HepG2 (cell line): ENCODE results near the gene CHEK2. TPM values are rescaled to one million over a fixed set of nuclear protein-coding genes. Genes with fewer than 3 reads are reported as not detected.

Experiments used
- AGO1 ChIP-seq: fragments of 200-400 bp; formaldehyde crosslinking; IDR thresholded peaks from 2 replicates; pipeline ENCODE4 v1.6.1; 2017; ENCODE audit warnings: mild to moderate bottlenecking, low read depth, low read length, moderate library complexity; ENCODE audit not compliant: poor library complexity, severe bottlenecking
- FOXM1 ChIP-seq: sonication (generic); formaldehyde crosslinking; IDR thresholded peaks from 2 replicates; pipeline ENCODE4 v1.5.0; 2020; ENCODE audit warnings: missing genetic modification reagents
- GATAD2A ChIP-seq: IDR thresholded peaks from 2 replicates; pipeline ENCODE4 v1.6.1; 2016
- HIVEP1 ChIP-seq: sonication (generic); formaldehyde crosslinking; IDR thresholded peaks from 2 replicates; pipeline ENCODE4 v1.4.0; 2020; ENCODE audit warnings: mild to moderate bottlenecking, missing genetic modification reagents
- HOXD1 ChIP-seq: sonication (generic); formaldehyde crosslinking; IDR thresholded peaks from 2 replicates; pipeline ENCODE4 v1.5.0; 2020; ENCODE audit warnings: missing genetic modification reagents
- ISX ChIP-seq: sonication (generic); formaldehyde crosslinking; conservative IDR thresholded peaks from 2 replicates; pipeline ENCODE4 v1.5.0; 2020; ENCODE audit warnings: missing genetic modification reagents
- KDM2A ChIP-seq: sonication (generic); formaldehyde crosslinking; IDR thresholded peaks from 2 replicates; pipeline ENCODE4 v1.4.0; 2020; ENCODE audit warnings: low read depth, missing genetic modification reagents, borderline replicate concordance
- NKX3-1 ChIP-seq: sonication (generic); formaldehyde crosslinking; IDR thresholded peaks from 2 replicates; pipeline ENCODE4 v1.5.0; 2020; ENCODE audit warnings: missing genetic modification reagents
- PHF20 ChIP-seq: sonication (generic); formaldehyde crosslinking; IDR thresholded peaks from 2 replicates; pipeline ENCODE4 v1.5.0; 2020; ENCODE audit warnings: mild to moderate bottlenecking, missing genetic modification reagents
- PTBP1 ChIP-seq: fragments of 200-400 bp; formaldehyde crosslinking; IDR thresholded peaks from 2 replicates; pipeline ENCODE4 v1.6.1; 2018; ENCODE audit warnings: low read length, low read depth; ENCODE audit not compliant: poor library complexity, severe bottlenecking
- RELA ChIP-seq: sonication (generic); formaldehyde crosslinking; IDR thresholded peaks from 2 replicates; pipeline ENCODE4 v1.4.0; 2020; ENCODE audit warnings: missing genetic modification reagents
- RXRA ChIP-seq: sonication (generic); formaldehyde crosslinking; IDR thresholded peaks from 2 replicates; pipeline ENCODE4 v1.5.1; 2020; ENCODE audit warnings: missing genetic modification reagents
- SRY ChIP-seq: sonication (generic); formaldehyde crosslinking; IDR thresholded peaks from 2 replicates; pipeline ENCODE4 v1.8.0; 2022; ENCODE audit warnings: mild to moderate bottlenecking, missing genetic modification reagents
- TAF1 ChIP-seq: sonication (generic); formaldehyde crosslinking; IDR thresholded peaks from 2 replicates; pipeline ENCODE4 v1.4.0; 2020; ENCODE audit warnings: missing genetic modification reagents
- U2AF1 ChIP-seq: fragments of 200-400 bp; formaldehyde crosslinking; optimal IDR thresholded peaks from 2 replicates; pipeline ENCODE3; 2017; ENCODE audit warnings: mild to moderate bottlenecking, low read depth, low read length
- ZFYVE20 ChIP-seq: sonication (generic); formaldehyde crosslinking; IDR thresholded peaks from 2 replicates; pipeline ENCODE4 v1.8.0; 2023; ENCODE audit warnings: low read depth, mild to moderate bottlenecking, moderate library complexity, missing genetic modification reagents, borderline replicate concordance
- ZNF121 ChIP-seq: sonication (generic); formaldehyde crosslinking; IDR thresholded peaks from 2 replicates; pipeline ENCODE4 v1.5.0; 2020; ENCODE audit warnings: mild to moderate bottlenecking, missing genetic modification reagents
- ZNF598 ChIP-seq: sonication (generic); formaldehyde crosslinking; IDR thresholded peaks from 2 replicates; pipeline ENCODE4 v1.5.1; 2020; ENCODE audit warnings: mild to moderate bottlenecking, missing genetic modification reagents, borderline replicate concordance
- ZNF629 ChIP-seq: sonication (generic); formaldehyde crosslinking; conservative IDR thresholded peaks from 2 replicates; pipeline ENCODE4 v1.5.0; 2020; ENCODE audit warnings: missing genetic modification reagents
- polyA plus RNA-seq, 8 experiments: library from polyadenylated mRNA; depleted of rRNA in 3 of 8; stranded (reverse) in 7 of 8; unstranded in 1 of 8; fragments of >200 nt; fragmentation: Illumina TruSeq in 4 of 8; extraction: Trizol in 4 of 8; gene quantifications; 2 replicates each; pipeline versions ENCODE4 v1.2.1 to v1.2.3, GENCODE V29; 2011 to 2016; ENCODE audit warnings: low read depth in 4 of 8, missing spikeins in 1 of 8, mixed read lengths in 1 of 8; ENCODE audit not compliant: insufficient read depth in 1 of 8
- total RNA-seq, 5 experiments: library from RNA; depleted of rRNA; stranded (reverse); fragments of >200 nt; fragmentation: Illumina TruSeq; extraction: Trizol; gene quantifications; 2 replicates each; pipeline ENCODE4 v1.2.3, GENCODE V29; 2016; ENCODE audit warnings: low read depth in 1 of 5
- TF ChIP-seq, protein P1 (sequence below): sonication (generic); formaldehyde crosslinking; conservative IDR thresholded peaks from 2 replicates; pipeline ENCODE4 v1.4.0; 2020; ENCODE audit warnings: mild to moderate bottlenecking, missing genetic modification reagents, moderate library complexity
- TF ChIP-seq, protein P2 (sequence below): sonication (generic); formaldehyde crosslinking; IDR thresholded peaks from 2 replicates; pipeline ENCODE4 v1.5.0; 2020; ENCODE audit warnings: missing genetic modification reagents
- TF ChIP-seq, protein P3 (sequence below): sonication (generic); formaldehyde crosslinking; IDR thresholded peaks from 2 replicates; pipeline ENCODE4 v1.8.0; 2022; ENCODE audit warnings: missing genetic modification reagents, mild to moderate bottlenecking, moderate library complexity, borderline replicate concordance
- TF ChIP-seq, protein P4 (sequence below): IDR thresholded peaks from 2 replicates; pipeline ENCODE4 v1.6.1; 2016; ENCODE audit warnings: missing biosample characterization, missing genetic modification reagents, low read depth

CHEK2 gene
- total and polyA plus RNA-seq, 2 of the 13 experiments (the other 11 are each of a cell fraction or from before 2014, with no cell fraction given), result 27.0 to 40.5 TPM

DNA sequence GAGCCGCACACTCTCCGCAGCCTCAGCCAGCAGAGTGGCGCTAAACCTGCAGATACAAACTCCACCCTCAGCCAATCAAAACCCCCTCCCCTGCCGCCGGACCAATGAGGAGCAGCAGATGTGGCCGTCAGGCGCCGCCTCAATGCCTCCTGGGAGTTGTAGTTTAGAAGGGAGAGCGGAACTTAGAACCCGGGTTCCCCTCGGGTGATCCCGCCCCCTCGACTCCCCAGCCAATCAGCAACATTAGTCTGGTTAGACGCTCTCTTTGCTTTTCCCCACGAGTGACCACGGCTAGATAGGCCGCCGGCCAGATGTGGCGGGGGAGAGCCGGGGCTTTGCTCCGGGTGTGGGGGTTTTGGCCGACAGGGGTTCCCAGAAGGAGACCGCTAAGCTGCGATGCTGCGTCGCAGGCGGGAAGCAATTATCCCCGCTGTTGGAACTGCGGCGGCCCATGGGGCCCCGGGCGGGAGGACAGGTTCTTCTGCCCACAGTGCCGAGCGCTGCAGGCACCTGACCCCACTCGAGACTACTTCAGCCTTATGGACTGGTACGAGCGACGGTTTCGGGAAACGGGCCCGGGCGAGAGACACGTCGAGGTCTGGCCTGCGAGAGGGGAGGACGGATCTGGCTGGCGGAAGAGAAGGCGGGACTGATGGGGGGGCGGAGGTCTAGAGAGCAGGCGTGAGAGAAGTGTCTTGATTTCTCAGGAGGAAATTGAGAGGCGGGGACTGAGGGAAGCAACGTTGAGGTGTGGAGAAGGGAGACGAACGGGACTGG is at the start of gene CHEK2, which contains the start of gene HSCB (continued):
- TF ChIP-seq, protein P1, sequence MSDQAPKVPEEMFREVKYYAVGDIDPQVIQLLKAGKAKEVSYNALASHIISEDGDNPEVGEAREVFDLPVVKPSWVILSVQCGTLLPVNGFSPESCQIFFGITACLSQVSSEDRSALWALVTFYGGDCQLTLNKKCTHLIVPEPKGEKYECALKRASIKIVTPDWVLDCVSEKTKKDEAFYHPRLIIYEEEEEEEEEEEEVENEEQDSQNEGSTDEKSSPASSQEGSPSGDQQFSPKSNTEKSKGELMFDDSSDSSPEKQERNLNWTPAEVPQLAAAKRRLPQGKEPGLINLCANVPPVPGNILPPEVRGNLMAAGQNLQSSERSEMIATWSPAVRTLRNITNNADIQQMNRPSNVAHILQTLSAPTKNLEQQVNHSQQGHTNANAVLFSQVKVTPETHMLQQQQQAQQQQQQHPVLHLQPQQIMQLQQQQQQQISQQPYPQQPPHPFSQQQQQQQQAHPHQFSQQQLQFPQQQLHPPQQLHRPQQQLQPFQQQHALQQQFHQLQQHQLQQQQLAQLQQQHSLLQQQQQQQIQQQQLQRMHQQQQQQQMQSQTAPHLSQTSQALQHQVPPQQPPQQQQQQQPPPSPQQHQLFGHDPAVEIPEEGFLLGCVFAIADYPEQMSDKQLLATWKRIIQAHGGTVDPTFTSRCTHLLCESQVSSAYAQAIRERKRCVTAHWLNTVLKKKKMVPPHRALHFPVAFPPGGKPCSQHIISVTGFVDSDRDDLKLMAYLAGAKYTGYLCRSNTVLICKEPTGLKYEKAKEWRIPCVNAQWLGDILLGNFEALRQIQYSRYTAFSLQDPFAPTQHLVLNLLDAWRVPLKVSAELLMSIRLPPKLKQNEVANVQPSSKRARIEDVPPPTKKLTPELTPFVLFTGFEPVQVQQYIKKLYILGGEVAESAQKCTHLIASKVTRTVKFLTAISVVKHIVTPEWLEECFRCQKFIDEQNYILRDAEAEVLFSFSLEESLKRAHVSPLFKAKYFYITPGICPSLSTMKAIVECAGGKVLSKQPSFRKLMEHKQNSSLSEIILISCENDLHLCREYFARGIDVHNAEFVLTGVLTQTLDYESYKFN, result peak; percentile 51
- TF ChIP-seq ZNF629 (no peak), PHF20 (CRISPR knock-in tag) (peak; percentile 50; the same call in 1 of the 2 replicates), RXRA (CRISPR knock-in tag) (peak; percentile 41; the same call in 1 of the 2 replicates), ZNF598 (0 out of 2 replicates have a peak, but pooled peaks have one; percentile 82), ZFYVE20 (no peak), U2AF1 (no peak), GATAD2A (CRISPR knock-in tag) (no peak; the same call in 1 of the 2 replicates), HIVEP1 (CRISPR knock-in tag) (peak; percentile 83), KDM2A (CRISPR knock-in tag) (peak; percentile 52; the same call in 1 of the 2 replicates), ISX (no peak), SRY (0 out of 2 replicates have a peak, but pooled peaks have one; percentile 41), TAF1 (peak; percentile 58; the same call in 1 of the 2 replicates), AGO1 (no peak), RELA (CRISPR knock-in tag) (no peak), PTBP1 (no peak), ZNF121 (no peak), HOXD1 (CRISPR knock-in tag) (no peak), NKX3-1 (CRISPR knock-in tag) (no peak), FOXM1 (CRISPR knock-in tag) (no peak; the same call in 1 of the 2 replicates)
- TF ChIP-seq, protein P2, sequence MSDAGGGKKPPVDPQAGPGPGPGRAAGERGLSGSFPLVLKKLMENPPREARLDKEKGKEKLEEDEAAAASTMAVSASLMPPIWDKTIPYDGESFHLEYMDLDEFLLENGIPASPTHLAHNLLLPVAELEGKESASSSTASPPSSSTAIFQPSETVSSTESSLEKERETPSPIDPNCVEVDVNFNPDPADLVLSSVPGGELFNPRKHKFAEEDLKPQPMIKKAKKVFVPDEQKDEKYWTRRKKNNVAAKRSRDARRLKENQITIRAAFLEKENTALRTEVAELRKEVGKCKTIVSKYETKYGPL, result no peak
- TF ChIP-seq, protein P3, sequence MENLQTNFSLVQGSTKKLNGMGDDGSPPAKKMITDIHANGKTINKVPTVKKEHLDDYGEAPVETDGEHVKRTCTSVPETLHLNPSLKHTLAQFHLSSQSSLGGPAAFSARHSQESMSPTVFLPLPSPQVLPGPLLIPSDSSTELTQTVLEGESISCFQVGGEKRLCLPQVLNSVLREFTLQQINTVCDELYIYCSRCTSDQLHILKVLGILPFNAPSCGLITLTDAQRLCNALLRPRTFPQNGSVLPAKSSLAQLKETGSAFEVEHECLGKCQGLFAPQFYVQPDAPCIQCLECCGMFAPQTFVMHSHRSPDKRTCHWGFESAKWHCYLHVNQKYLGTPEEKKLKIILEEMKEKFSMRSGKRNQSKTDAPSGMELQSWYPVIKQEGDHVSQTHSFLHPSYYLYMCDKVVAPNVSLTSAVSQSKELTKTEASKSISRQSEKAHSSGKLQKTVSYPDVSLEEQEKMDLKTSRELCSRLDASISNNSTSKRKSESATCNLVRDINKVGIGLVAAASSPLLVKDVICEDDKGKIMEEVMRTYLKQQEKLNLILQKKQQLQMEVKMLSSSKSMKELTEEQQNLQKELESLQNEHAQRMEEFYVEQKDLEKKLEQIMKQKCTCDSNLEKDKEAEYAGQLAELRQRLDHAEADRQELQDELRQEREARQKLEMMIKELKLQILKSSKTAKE (CRISPR knock-in tag), result no peak
- TF ChIP-seq, protein P4, sequence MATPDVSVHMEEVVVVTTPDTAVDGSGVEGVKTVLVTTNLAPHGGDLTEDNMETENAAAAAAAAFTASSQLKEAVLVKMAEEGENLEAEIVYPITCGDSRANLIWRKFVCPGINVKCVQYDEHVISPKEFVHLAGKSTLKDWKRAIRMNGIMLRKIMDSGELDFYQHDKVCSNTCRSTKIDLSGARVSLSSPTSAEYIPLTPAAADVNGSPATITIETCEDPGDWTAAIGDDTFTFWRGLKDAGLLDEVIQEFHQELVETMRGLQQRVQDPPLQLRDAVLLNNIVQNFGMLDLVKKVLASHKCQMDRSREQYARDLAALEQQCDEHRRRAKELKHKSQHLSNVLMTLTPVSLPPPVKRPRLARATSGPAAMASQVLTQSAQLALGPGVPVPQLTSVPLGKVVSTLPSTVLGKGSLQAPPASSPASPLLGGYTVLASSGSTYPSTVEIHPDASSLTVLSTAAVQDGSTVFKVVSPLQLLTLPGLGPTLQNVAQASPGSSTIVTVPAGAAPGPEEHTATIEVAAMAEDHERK (CRISPR knock-in tag), result peak; percentile 75
